GM12878 (cell line): ENCODE results near the gene SKAP1.

ENCODE experiments used
- ATF3 ChIP-seq: IDR thresholded peaks from 2 replicates; pipeline ENCODE4 v1.6.1; 2011; ENCODE audit warnings: low read depth, mild to moderate bottlenecking, low read length, moderate library complexity, borderline replicate concordance; ENCODE audit errors: extremely low read depth
- BCLAF1 ChIP-seq: fragments of 450-650 bp; IDR thresholded peaks from 2 replicates; pipeline ENCODE4 v1.6.1; 2017; ENCODE audit warnings: antibody characterized with exemption, mild to moderate bottlenecking, moderate library complexity
- CTCF ChIP-seq, 3 experiments: IDR thresholded peaks in 2 of 3; conservative IDR thresholded peaks in 1 of 3; 2 replicates each; pipeline ENCODE4 v1.5.1; 2011; ENCODE audit warnings: low read depth in 3 of 3, low read length in 3 of 3, mild to moderate bottlenecking in 3 of 3, control low read depth in 2 of 3, moderate library complexity in 2 of 3, inconsistent platforms in 1 of 3, mixed read lengths in 1 of 3; ENCODE audit not compliant: control insufficient read depth in 2 of 3, insufficient read depth in 1 of 3; ENCODE audit errors: extremely low read depth in 1 of 3
- EZH2 ChIP-seq: IDR thresholded peaks from 2 replicates; pipeline ENCODE4 v1.6.1; 2012; ENCODE audit warnings: low read depth, mild to moderate bottlenecking, control low read depth, inconsistent platforms, low read length, borderline replicate concordance; ENCODE audit not compliant: control insufficient read depth
- MEF2A ChIP-seq: IDR thresholded peaks from 2 replicates; pipeline ENCODE4 v1.6.1; 2011; ENCODE audit warnings: low read depth, mild to moderate bottlenecking, low read length, moderate library complexity; ENCODE audit not compliant: insufficient read depth
- POLR2AphosphoS5 ChIP-seq: IDR thresholded peaks from 2 replicates; pipeline ENCODE4 v1.6.1; 2011; ENCODE audit warnings: mild to moderate bottlenecking, low read length, inconsistent platforms
- STAT3 ChIP-seq: IDR thresholded peaks from 2 replicates; pipeline ENCODE4 v1.6.1; 2011; ENCODE audit warnings: low read depth, low read length, improper control_type of control experiment
- YY1 ChIP-seq: IDR thresholded peaks from 2 replicates; pipeline ENCODE4 v1.6.1; 2011; ENCODE audit warnings: low read depth, mild to moderate bottlenecking, low read length

DNA sequence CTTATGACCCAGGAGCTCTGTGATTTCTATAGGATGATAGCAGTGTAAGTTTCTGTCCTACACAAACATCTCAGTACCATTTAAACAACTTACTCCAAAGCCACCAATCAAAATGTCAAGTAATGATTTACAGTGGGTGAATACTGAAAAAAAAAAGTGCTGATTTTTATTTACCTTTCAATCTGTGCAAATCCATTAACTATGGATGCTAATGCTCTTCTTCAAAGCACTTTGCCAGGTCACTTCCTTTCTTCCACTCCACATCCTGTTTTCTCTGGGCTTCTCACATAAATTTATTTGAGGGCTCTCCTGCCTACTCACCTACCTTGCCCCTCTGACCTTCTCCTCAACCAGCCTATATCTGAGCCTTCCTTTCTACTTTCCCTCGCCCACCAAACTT, 101.6 kb downstream of the SKAP1 start:
- TF ChIP-seq CTCF (IDR thresholded peaks at IDR 0.05 in 2 of 3, conservative IDR thresholded peaks at IDR 0.05 in 1 of 3; ENCODE audit: control insufficient read depth in 2 of 3, extremely low read depth in 1 of 3, insufficient read depth in 1 of 3, low read depth in 3 of 3, low read length in 3 of 3) (no peak), ATF3 (no peak), POLR2AphosphoS5 (no peak), MEF2A (no peak), STAT3 (no peak), YY1 (no peak), EZH2 (no peak), BCLAF1 (no peak)
